SK-N-MC (cell line): Measurements from ENCODE around the gene TAF11L7.

Experiments used
- EZH2 ChIP-seq: fragments of 200-600 bp; sonication (generic); IDR thresholded peaks from one replicate; pipeline ENCODE4 v1.6.1; 2017; ENCODE audit warnings: antibody characterized with exemption
- POLR2AphosphoS5 ChIP-seq: IDR thresholded peaks from 2 replicates; pipeline ENCODE4 v1.6.1; 2012; ENCODE audit warnings: mild to moderate bottlenecking, low read depth, low read length, borderline replicate concordance

GRCh38 chr5:17619354-17619753, 33.8 kb upstream of the TAF11L7 start:
- TF ChIP-seq EZH2 (no peak), POLR2AphosphoS5 (no peak)
